Measurements from ENCODE around the gene PLEKHG4B.
A peak's percentile ranks its signal among the peaks of the same experiment; 100 is the strongest.

Gene PLEKHG4B

DNA sequence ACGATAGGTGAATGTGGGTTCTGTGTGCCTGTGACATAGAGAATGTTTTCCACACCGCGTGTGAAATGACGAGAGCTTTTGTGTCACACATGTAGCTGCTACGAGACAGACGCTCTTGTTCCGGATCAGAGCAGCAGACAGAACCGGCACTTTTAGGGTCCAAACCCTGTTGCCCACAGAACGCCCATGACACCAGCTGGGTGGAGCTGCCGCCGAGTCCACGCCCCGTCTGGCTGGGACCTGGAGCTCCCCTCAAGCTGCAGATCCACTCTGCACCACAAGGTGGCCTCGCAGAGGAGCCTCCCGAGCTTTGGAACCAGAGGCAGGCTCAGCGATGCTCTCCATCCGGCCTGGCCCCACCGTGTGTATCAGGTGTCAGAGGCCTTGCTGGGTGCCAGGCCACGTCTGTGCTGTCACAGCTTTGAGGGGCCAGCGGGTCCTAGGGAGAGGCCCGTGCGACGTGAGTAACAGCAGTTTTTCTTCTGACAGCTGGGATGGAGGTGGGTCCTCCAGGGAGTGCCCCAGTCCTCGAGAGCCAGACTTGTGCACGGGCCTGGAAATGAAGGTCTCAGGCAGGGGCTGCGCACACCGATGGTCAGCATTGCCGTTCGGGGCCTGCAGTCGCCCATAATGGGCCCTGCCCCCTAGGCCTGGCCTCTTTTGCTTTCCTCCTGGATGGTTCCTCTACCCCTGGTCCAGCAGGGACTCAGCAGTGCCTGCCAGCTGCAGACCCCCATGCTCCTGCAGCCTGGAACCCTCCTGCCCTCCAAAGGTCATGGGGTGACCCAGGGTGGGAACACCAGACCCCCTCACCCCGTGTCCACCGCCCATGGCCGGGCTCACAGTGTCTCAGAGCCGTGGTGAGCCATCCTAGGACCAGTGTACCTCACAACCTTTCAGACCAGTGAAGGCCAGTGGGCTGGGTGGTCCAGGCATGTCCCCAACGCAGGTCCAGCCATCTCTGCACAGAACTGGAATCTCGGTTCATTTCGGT, 96.8 kb downstream of the PLEKHG4B start:
- peak overlapping the region; percentile 25 for H2BK15ac ChIP-seq (ENCODE audit: low read length)
- peak overlapping the region; percentile 72 for H2AFZ ChIP-seq (ENCODE audit: low read length)
- no peak overlapping the region for H3K27ac ChIP-seq (replicated peaks; ENCODE audit: low read length)
- peak overlapping the region; percentile 40 for H2AK5ac ChIP-seq (ENCODE audit: low read depth, low read length)
- peaks cover 0 to 3% of the 10 kb centered on the region in 2 donors for H3K36me3 ChIP-seq (replicated peaks in 1 of 2; ENCODE audit: control insufficient read depth in 2 of 2, insufficient read depth in 2 of 2, low read length in 2 of 2)
- H2BK120ac ChIP-seq (ENCODE audit: low read depth, low read length), result no peak overlapping the region
- peak overlapping the region; percentile 38 for H3K9ac ChIP-seq (ENCODE audit: low read depth, low read length, poor library complexity)
- H4K8ac ChIP-seq (ENCODE audit: low read depth, low read length), result no peak overlapping the region
- H3K4me3 ChIP-seq (ENCODE audit: low read length in 2 of 2), result peak overlapping the region in 1 of 2 donors; percentile 57
- no peak overlapping the region for H3K4me2 ChIP-seq (ENCODE audit: insufficient read depth, low read length, poor library complexity, severe bottlenecking)
- H2BK12ac ChIP-seq (ENCODE audit: low read length), result peak overlapping the region; percentile 34
- no peak overlapping the region for H4K91ac ChIP-seq (ENCODE audit: low read depth, low read length, poor library complexity)
- no peaks in the 10 kb centered on the region for H3K9me3 ChIP-seq (replicated peaks in 1 of 2; ENCODE audit: control insufficient read depth in 2 of 2, insufficient read depth in 1 of 2, low read depth in 1 of 2, low read length in 2 of 2)
- H3K23ac ChIP-seq (ENCODE audit: low read depth, low read length, poor library complexity), result peak overlapping the region; percentile 59
- H3K27me3 ChIP-seq (ENCODE audit: control insufficient read depth in 3 of 3, insufficient read depth in 3 of 3, low read depth in 1 of 3, low read length in 3 of 3), result no peaks in the 10 kb centered on the region
- H2BK5ac ChIP-seq (ENCODE audit: low read length), result no peak overlapping the region
- peak; percentile 81 for DNase-seq (ENCODE audit: low spot score)
- H3K79me1 ChIP-seq (ENCODE audit: low read depth, low read length), result peaks cover 2% of the 10 kb centered on the region
- H3K14ac ChIP-seq (ENCODE audit: low read length), result no peak overlapping the region
- WGBS, 2 donors (ENCODE audit: extremely low coverage in 2 of 2, insufficient read length in 2 of 2, insufficient replicate concordance in 1 of 2), result no CpG with 5 or more reads among the region's 37 CpGs
- no peak overlapping the region for H3K4ac ChIP-seq (ENCODE audit: low read length)
- H3K4me1 ChIP-seq (ENCODE audit: control insufficient read depth in 2 of 2, insufficient read depth in 1 of 2, low read depth in 1 of 2, low read length in 2 of 2), result peaks cover 9 to 18% of the 10 kb centered on the region in 2 donors
- peak overlapping the region; percentile 55 for H3K18ac ChIP-seq (ENCODE audit: low read length)

DNA sequence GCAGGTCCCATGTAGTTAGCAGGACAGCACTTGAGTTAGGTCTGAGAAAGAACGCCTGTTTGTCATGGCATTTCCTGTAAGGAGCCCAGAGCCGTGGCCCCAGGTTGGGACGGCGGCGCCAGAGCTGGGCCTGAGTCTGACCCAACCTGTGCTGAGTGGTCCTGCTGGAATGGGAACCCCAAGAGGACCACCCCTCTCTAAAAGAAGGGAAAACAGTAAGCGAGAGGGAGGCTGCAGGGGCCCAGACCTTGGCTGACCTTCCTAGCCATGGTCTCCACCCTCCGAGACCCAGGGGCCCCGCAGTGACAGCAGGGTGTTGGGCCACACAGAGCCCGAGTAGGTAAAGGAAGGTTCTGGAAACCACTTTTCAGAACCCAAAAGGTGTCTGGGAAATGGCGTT, 97.5 kb downstream of the PLEKHG4B start:
- Histone ChIP-seq H3K4ac (ENCODE audit: low read length) (no peak overlapping the region), H2AFZ (ENCODE audit: low read length) (no peak overlapping the region), H3K79me1 (ENCODE audit: low read depth, low read length) (peaks cover 2% of the 10 kb centered on the region), H3K18ac (ENCODE audit: low read length) (no peak overlapping the region), H4K91ac (ENCODE audit: low read depth, low read length, poor library complexity) (no peak overlapping the region), H3K36me3 (replicated peaks in 1 of 2; ENCODE audit: control insufficient read depth in 2 of 2, insufficient read depth in 2 of 2, low read length in 2 of 2) (no peaks in the 10 kb centered on the region), H2BK120ac (ENCODE audit: low read depth, low read length) (no peak overlapping the region), H4K8ac (ENCODE audit: low read depth, low read length) (no peak overlapping the region), H3K9ac (ENCODE audit: low read depth, low read length, poor library complexity) (no peak overlapping the region), H2BK15ac (ENCODE audit: low read length) (peak overlapping the region; percentile 25), H3K4me2 (ENCODE audit: insufficient read depth, low read length, poor library complexity, severe bottlenecking) (no peak overlapping the region), H2BK5ac (ENCODE audit: low read length) (no peak overlapping the region), H3K9me3 (replicated peaks in 1 of 2; ENCODE audit: control insufficient read depth in 2 of 2, insufficient read depth in 1 of 2, low read depth in 1 of 2, low read length in 2 of 2) (no peaks in the 10 kb centered on the region), H3K4me3 (ENCODE audit: low read length in 2 of 2) (no peak overlapping the region), H2BK12ac (ENCODE audit: low read length) (no peak overlapping the region), H2AK5ac (ENCODE audit: low read depth, low read length) (no peak overlapping the region), H3K27ac (replicated peaks; ENCODE audit: low read length) (no peak overlapping the region), H3K23ac (ENCODE audit: low read depth, low read length, poor library complexity) (no peak overlapping the region), H3K14ac (ENCODE audit: low read length) (no peak overlapping the region), H3K27me3 (ENCODE audit: control insufficient read depth in 3 of 3, insufficient read depth in 3 of 3, low read depth in 1 of 3, low read length in 3 of 3) (no peaks in the 10 kb centered on the region), H3K4me1 (ENCODE audit: control insufficient read depth in 2 of 2, insufficient read depth in 1 of 2, low read depth in 1 of 2, low read length in 2 of 2) (peaks cover 9 to 18% of the 10 kb centered on the region in 2 donors)
- no CpG with 5 or more reads among the region's 10 CpGs for whole genome bisulfite sequencing, 2 donors (ENCODE audit: extremely low coverage in 2 of 2, insufficient read length in 2 of 2, insufficient replicate concordance in 1 of 2)
- no peak for DNase-seq (ENCODE audit: low spot score)

GRCh38 chr5:189976-190365, 98.0 kb downstream of the PLEKHG4B start:
- no peak overlapping the region for H3K4me3 ChIP-seq (ENCODE audit: low read length in 2 of 2)
- H3K18ac ChIP-seq (ENCODE audit: low read length), result no peak overlapping the region
- no peaks in the 10 kb centered on the region for H3K27me3 ChIP-seq (ENCODE audit: control insufficient read depth in 3 of 3, insufficient read depth in 3 of 3, low read depth in 1 of 3, low read length in 3 of 3)
- H3K4me2 ChIP-seq (ENCODE audit: insufficient read depth, low read length, poor library complexity, severe bottlenecking), result no peak overlapping the region
- no peak overlapping the region for H4K8ac ChIP-seq (ENCODE audit: low read depth, low read length)
- no peaks in the 10 kb centered on the region for H3K9me3 ChIP-seq (replicated peaks in 1 of 2; ENCODE audit: control insufficient read depth in 2 of 2, insufficient read depth in 1 of 2, low read depth in 1 of 2, low read length in 2 of 2)
- no peak overlapping the region for H2BK12ac ChIP-seq (ENCODE audit: low read length)
- H3K9ac ChIP-seq (ENCODE audit: low read depth, low read length, poor library complexity), result no peak overlapping the region
- H3K79me1 ChIP-seq (ENCODE audit: low read depth, low read length), result peaks cover 2% of the 10 kb centered on the region
- no peak overlapping the region for H2BK5ac ChIP-seq (ENCODE audit: low read length)
- no peak overlapping the region for H3K27ac ChIP-seq (replicated peaks; ENCODE audit: low read length)
- H4K91ac ChIP-seq (ENCODE audit: low read depth, low read length, poor library complexity), result no peak overlapping the region
- WGBS, 2 donors (ENCODE audit: extremely low coverage in 2 of 2, insufficient read length in 2 of 2, insufficient replicate concordance in 1 of 2), result no CpG with 5 or more reads among the region's 11 CpGs
- H2BK15ac ChIP-seq (ENCODE audit: low read length), result no peak overlapping the region
- peaks cover 9 to 18% of the 10 kb centered on the region in 2 donors for H3K4me1 ChIP-seq (ENCODE audit: control insufficient read depth in 2 of 2, insufficient read depth in 1 of 2, low read depth in 1 of 2, low read length in 2 of 2)
- no peak overlapping the region for H2BK120ac ChIP-seq (ENCODE audit: low read depth, low read length)
- H3K14ac ChIP-seq (ENCODE audit: low read length), result no peak overlapping the region
- no peak overlapping the region for H2AK5ac ChIP-seq (ENCODE audit: low read depth, low read length)
- H2AFZ ChIP-seq (ENCODE audit: low read length), result no peak overlapping the region
- no peak overlapping the region for H3K23ac ChIP-seq (ENCODE audit: low read depth, low read length, poor library complexity)
- no peaks in the 10 kb centered on the region for H3K36me3 ChIP-seq (replicated peaks in 1 of 2; ENCODE audit: control insufficient read depth in 2 of 2, insufficient read depth in 2 of 2, low read length in 2 of 2)
- no peak for DNase-seq (ENCODE audit: low spot score)
- no peak overlapping the region for H3K4ac ChIP-seq (ENCODE audit: low read length)

DNA sequence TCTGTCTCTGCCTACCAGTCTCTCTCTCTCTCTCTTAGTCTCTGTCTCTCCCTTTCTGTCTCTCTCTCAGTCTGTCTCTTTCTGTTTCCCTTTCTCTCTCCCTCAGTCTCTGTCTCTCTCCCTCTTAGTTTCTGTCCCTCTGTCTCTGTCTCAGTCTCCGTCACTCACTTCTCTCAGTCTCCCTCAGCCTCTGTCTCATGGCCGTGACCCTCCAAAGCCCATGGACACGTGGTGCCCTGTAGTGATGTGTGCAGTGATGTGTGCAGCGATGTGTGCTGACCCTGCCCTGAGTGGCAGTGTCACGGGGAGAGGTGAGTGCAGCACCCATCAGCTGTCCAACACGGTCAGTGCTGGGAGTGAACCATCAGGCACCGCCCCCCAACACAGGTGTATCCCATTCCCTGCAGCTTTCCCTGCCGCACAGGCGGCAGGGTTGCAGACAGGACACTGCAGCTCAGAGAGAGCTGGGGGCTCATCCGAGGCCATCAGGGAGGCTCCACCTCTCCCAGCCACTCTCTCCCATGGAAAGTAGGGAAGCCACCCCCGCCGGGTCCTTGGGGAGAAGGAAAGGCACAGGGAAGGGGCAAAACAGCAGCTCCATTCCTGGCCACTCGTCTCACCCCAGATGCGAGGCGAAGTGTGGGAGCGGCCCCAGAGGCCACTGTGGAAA, 98.5 kb downstream of the PLEKHG4B start:
- peaks cover 9 to 18% of the 10 kb centered on the region in 2 donors for H3K4me1 ChIP-seq (ENCODE audit: control insufficient read depth in 2 of 2, insufficient read depth in 1 of 2, low read depth in 1 of 2, low read length in 2 of 2)
- H2BK5ac ChIP-seq (ENCODE audit: low read length), result no peak overlapping the region
- H2BK12ac ChIP-seq (ENCODE audit: low read length), result peak overlapping the region; percentile 64
- H3K27ac ChIP-seq (replicated peaks; ENCODE audit: low read length), result no peak overlapping the region
- no peaks in the 10 kb centered on the region for H3K27me3 ChIP-seq (ENCODE audit: control insufficient read depth in 3 of 3, insufficient read depth in 3 of 3, low read depth in 1 of 3, low read length in 3 of 3)
- no peak overlapping the region for H3K14ac ChIP-seq (ENCODE audit: low read length)
- no peak overlapping the region for H4K8ac ChIP-seq (ENCODE audit: low read depth, low read length)
- H3K36me3 ChIP-seq (replicated peaks in 1 of 2; ENCODE audit: control insufficient read depth in 2 of 2, insufficient read depth in 2 of 2, low read length in 2 of 2), result no peaks in the 10 kb centered on the region
- peak overlapping the region; percentile 37 for H3K23ac ChIP-seq (ENCODE audit: low read depth, low read length, poor library complexity)
- no peak overlapping the region for H3K4me3 ChIP-seq (ENCODE audit: low read length in 2 of 2)
- no peak overlapping the region for H2AFZ ChIP-seq (ENCODE audit: low read length)
- no peak overlapping the region for H3K18ac ChIP-seq (ENCODE audit: low read length)
- no peak overlapping the region for H3K9ac ChIP-seq (ENCODE audit: low read depth, low read length, poor library complexity)
- peak overlapping the region; percentile 17 for H2BK15ac ChIP-seq (ENCODE audit: low read length)
- no peak overlapping the region for H2BK120ac ChIP-seq (ENCODE audit: low read depth, low read length)
- peaks cover 2% of the 10 kb centered on the region for H3K79me1 ChIP-seq (ENCODE audit: low read depth, low read length)
- H3K4ac ChIP-seq (ENCODE audit: low read length), result no peak overlapping the region
- H3K4me2 ChIP-seq (ENCODE audit: insufficient read depth, low read length, poor library complexity, severe bottlenecking), result no peak overlapping the region
- no CpG with 5 or more reads among the region's 16 CpGs for WGBS, 2 donors (ENCODE audit: extremely low coverage in 2 of 2, insufficient read length in 2 of 2, insufficient replicate concordance in 1 of 2)
- DNase-seq (ENCODE audit: low spot score), result no peak
- no peak overlapping the region for H4K91ac ChIP-seq (ENCODE audit: low read depth, low read length, poor library complexity)
- peak overlapping the region; percentile 75 for H2AK5ac ChIP-seq (ENCODE audit: low read depth, low read length)
- no peaks in the 10 kb centered on the region for H3K9me3 ChIP-seq (replicated peaks in 1 of 2; ENCODE audit: control insufficient read depth in 2 of 2, insufficient read depth in 1 of 2, low read depth in 1 of 2, low read length in 2 of 2)

Measured in neuronal stem cell (in vitro differentiated cells).